Duodenal mucosa (tissue), 2 donors: Measurements from ENCODE around the gene C12orf54.
"Not testable (repeated sequence)": the region's sequence is repeated elsewhere in the genome, so short reads cannot be mapped to it uniquely, and the experiment has no call there.

Experiments
- H3K27ac ChIP-seq: one replicate; pipeline ENCODE4 v1.7.0; 2013; ENCODE audit warnings: low read depth, low read length
- H3K27me3 ChIP-seq, 2 donors: one replicate each; pipeline ENCODE4 v1.7.0; 2013; ENCODE audit warnings: low read length in 2 of 2, control low read depth in 1 of 2; ENCODE audit not compliant: insufficient read depth in 2 of 2, control insufficient read depth in 1 of 2
- H3K36me3 ChIP-seq, 2 donors: one replicate each; pipeline ENCODE4 v1.7.0; 2013; ENCODE audit warnings: low read length in 2 of 2, control low read depth in 1 of 2; ENCODE audit not compliant: insufficient read depth in 2 of 2, control insufficient read depth in 1 of 2
- H3K4me1 ChIP-seq, 2 donors: one replicate each; pipeline ENCODE4 v1.7.0; 2013; ENCODE audit warnings: low read length in 2 of 2, control low read depth in 1 of 2; ENCODE audit not compliant: insufficient read depth in 2 of 2, control insufficient read depth in 1 of 2
- H3K4me3 ChIP-seq, 2 donors: one replicate each; pipeline ENCODE4 v1.7.0; 2013; ENCODE audit warnings: low read length in 2 of 2, low read depth in 1 of 2
- H3K9ac ChIP-seq, 2 donors: one replicate each; pipeline ENCODE4 v1.7.0; 2013; ENCODE audit warnings: low read length in 2 of 2, low read depth in 1 of 2
- H3K9me3 ChIP-seq, 2 donors: one replicate each; pipeline ENCODE4 v1.7.0; 2013; ENCODE audit warnings: low read length in 2 of 2, control low read depth in 1 of 2; ENCODE audit not compliant: control insufficient read depth in 1 of 2

Gene C12orf54

GRCh38 chr12:48482198-48482597 is at the start of gene C12orf54:
Gene C12orf54 (plus strand): TSS chr12:48482498. CDS start chr12:48483297, 799 bp downstream.
- Histone ChIP-seq H3K4me1 (no peaks in the 10 kb centered on the region), H3K9me3 (no peaks in the 10 kb centered on the region), H3K27me3 (no peaks in the 10 kb centered on the region), H3K4me3 (no peak within 1 kb of the TSS), H3K27ac (no peak within 1 kb of the TSS), H3K36me3 (no peaks in the 10 kb centered on the region), H3K9ac (no peak within 1 kb of the TSS)

GRCh38 chr12:48434016-48434415 is 48.3 kb upstream of the C12orf54 start:
- not testable (repeated sequence) for H3K4me1 ChIP-seq, H3K27me3 ChIP-seq, H3K9me3 ChIP-seq, H3K36me3 ChIP-seq, H3K4me3 ChIP-seq, H3K9ac ChIP-seq, H3K27ac ChIP-seq

- Histone ChIP-seq H3K36me3 (no peaks in the 10 kb centered on the region), H3K9me3 (no peaks in the 10 kb centered on the region), H3K27me3 (no peaks in the 10 kb centered on the region), H3K9ac (no peak overlapping the region), H3K27ac (no peak overlapping the region), H3K4me1 (no peaks in the 10 kb centered on the region), H3K4me3 (no peak overlapping the region)
Measured at GRCh38 chr12:48441069-48441468, 41.2 kb upstream of the C12orf54 start.

GRCh38 chr12:48442179-48442847 is 40.0 kb upstream of the C12orf54 start:
- H3K4me1 ChIP-seq, result no peaks in the 10 kb centered on the region
- no peaks in the 10 kb centered on the region for H3K36me3 ChIP-seq
- H3K9ac ChIP-seq, result no peak overlapping the region
- no peaks in the 10 kb centered on the region for H3K27me3 ChIP-seq
- H3K4me3 ChIP-seq, result no peak overlapping the region
- no peak overlapping the region for H3K27ac ChIP-seq
- no peaks in the 10 kb centered on the region for H3K9me3 ChIP-seq

- Histone ChIP-seq H3K4me1 (no peaks in the 10 kb centered on the region), H3K27me3 (no peaks in the 10 kb centered on the region), H3K27ac (no peak overlapping the region), H3K9me3 (no peaks in the 10 kb centered on the region), H3K4me3 (no peak overlapping the region), H3K36me3 (no peaks in the 10 kb centered on the region), H3K9ac (no peak overlapping the region)
Measured at GRCh38 chr12:48445538-48445937, 36.8 kb upstream of the C12orf54 start.

GRCh38 chr12:48446161-48446776 is 36.0 kb upstream of the C12orf54 start:
- Histone ChIP-seq H3K4me3 (no peak overlapping the region), H3K9ac (no peak overlapping the region), H3K27ac (no peak overlapping the region), H3K27me3 (no peaks in the 10 kb centered on the region), H3K4me1 (no peaks in the 10 kb centered on the region), H3K36me3 (no peaks in the 10 kb centered on the region), H3K9me3 (no peaks in the 10 kb centered on the region)

- no peaks in the 10 kb centered on the region for H3K4me1 ChIP-seq
- H3K9ac ChIP-seq, result no peak overlapping the region
- H3K36me3 ChIP-seq, result no peaks in the 10 kb centered on the region
Measured at GRCh38 chr12:48447755-48448154, 34.5 kb upstream of the C12orf54 start.

GRCh38 chr12:48451372-48451771 is 30.9 kb upstream of the C12orf54 start:
- Histone ChIP-seq H3K36me3 (no peaks in the 10 kb centered on the region), H3K27ac (no peak overlapping the region), H3K9me3 (no peaks in the 10 kb centered on the region), H3K9ac (no peak overlapping the region), H3K27me3 (no peaks in the 10 kb centered on the region), H3K4me3 (no peak overlapping the region), H3K4me1 (no peaks in the 10 kb centered on the region)

More at GRCh38 chr12:48447755-48448154, 34.5 kb upstream of the C12orf54 start:
- Histone ChIP-seq H3K4me3 (no peak overlapping the region), H3K27me3 (no peaks in the 10 kb centered on the region), H3K27ac (no peak overlapping the region), H3K9me3 (no peaks in the 10 kb centered on the region)

GRCh38 chr12:48452961-48453360 is 29.3 kb upstream of the C12orf54 start:
- H3K4me3 ChIP-seq, H3K9ac ChIP-seq, H3K4me1 ChIP-seq, H3K27ac ChIP-seq, H3K9me3 ChIP-seq, H3K27me3 ChIP-seq, H3K36me3 ChIP-seq: not testable (repeated sequence)

- Histone ChIP-seq H3K36me3 (no peaks in the 10 kb centered on the region), H3K9ac (no peak overlapping the region), H3K4me3 (no peak overlapping the region), H3K27ac (no peak overlapping the region), H3K4me1 (no peaks in the 10 kb centered on the region), H3K9me3 (no peaks in the 10 kb centered on the region), H3K27me3 (no peaks in the 10 kb centered on the region)
Measured at GRCh38 chr12:48454667-48455066, 27.6 kb upstream of the C12orf54 start.
